ENCODE data around the gene BIRC5.
A peak's percentile ranks its signal among the peaks of the same experiment; 100 is the strongest.

Gene BIRC5

GRCh38 chr17:78255029-78255656, 41.1 kb downstream of the BIRC5 start:
- no peak for DNase-seq

GRCh38 chr17:78255953-78256706, 42.1 kb downstream of the BIRC5 start:
- DNase-seq, result no peak

- no peak for DNase-seq
These were observed 42.9 kb downstream of the BIRC5 start for GRCh38 chr17:78256707-78257591.

- no peak for DNase-seq
These were observed 43.8 kb downstream of the BIRC5 start for GRCh38 chr17:78257810-78258322.

GRCh38 chr17:78258323-78259191, 44.5 kb downstream of the BIRC5 start:
- DNase-seq, result no peak

- DNase-seq, result no peak
These were observed 45.1 kb downstream of the BIRC5 start for GRCh38 chr17:78259192-78259554.

GRCh38 chr17:78263063-78263735, 49.1 kb downstream of the BIRC5 start:
- peak in 1 of 58 donors; percentile 40 for DNase-seq

GRCh38 chr17:78263736-78264340, 49.8 kb downstream of the BIRC5 start:
- no peak for DNase-seq

- DNase-seq, result no peak
These were observed 50.5 kb downstream of the BIRC5 start for GRCh38 chr17:78264590-78264989.

- DNase-seq, result no peak
These were observed 51.1 kb downstream of the BIRC5 start for GRCh38 chr17:78265121-78265520.

GRCh38 chr17:78266231-78266631, 52.2 kb downstream of the BIRC5 start:
- DNase-seq, result no peak

GRCh38 chr17:78266771-78267170, 52.7 kb downstream of the BIRC5 start:
- no peak for DNase-seq

GRCh38 chr17:78267253-78268073, 53.4 kb downstream of the BIRC5 start:
- no peak for DNase-seq

- no peak for DNase-seq
These were observed 54.3 kb downstream of the BIRC5 start for GRCh38 chr17:78268191-78268874.

- DNase-seq, result no peak
These were observed 55.2 kb downstream of the BIRC5 start for GRCh38 chr17:78268951-78269905.

- DNase-seq, result no peak
These were observed 55.9 kb downstream of the BIRC5 start for GRCh38 chr17:78269955-78270381.

Measured in anterior cingulate cortex (tissue), 58 donors.